NCI-H2196 (cell line): ENCODE measurements around the gene FHAD1.

Experiments used
- DNase-seq: peaks from one replicate; lab custom pipeline; 2025; ENCODE audit not compliant: unreplicated experiment; lab: John Stamatoyannopoulos, UW

FHAD1 gene

GRCh38 chr1:15245593-15246360 is 1.2 kb upstream of the FHAD1 start:
- no peak for DNase-seq

- DNase-seq = no peak
Observed at GRCh38 chr1:15248216-15248615, 1.2 kb downstream of the FHAD1 start.

DNA sequence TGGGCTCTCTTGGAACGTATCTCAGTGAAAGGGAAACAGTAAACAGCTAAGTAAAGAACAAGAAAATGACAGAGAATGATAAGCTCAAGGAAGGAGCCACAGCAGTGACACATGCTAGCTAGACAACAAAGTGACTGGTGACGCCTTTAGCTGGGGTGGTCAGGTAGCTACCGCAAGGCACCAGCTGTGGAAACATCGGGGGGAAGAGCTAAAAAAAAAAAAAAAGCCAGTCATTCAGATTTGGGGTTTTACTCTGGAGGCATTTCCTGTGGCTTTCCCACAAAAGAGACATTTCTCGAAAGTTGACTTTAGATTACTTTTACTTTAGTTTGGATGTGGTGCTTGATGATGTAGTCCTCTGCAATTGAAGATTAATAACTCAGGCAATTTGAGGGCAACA is 2.1 kb downstream of the FHAD1 start:
- DNase-seq = no peak

DNA sequence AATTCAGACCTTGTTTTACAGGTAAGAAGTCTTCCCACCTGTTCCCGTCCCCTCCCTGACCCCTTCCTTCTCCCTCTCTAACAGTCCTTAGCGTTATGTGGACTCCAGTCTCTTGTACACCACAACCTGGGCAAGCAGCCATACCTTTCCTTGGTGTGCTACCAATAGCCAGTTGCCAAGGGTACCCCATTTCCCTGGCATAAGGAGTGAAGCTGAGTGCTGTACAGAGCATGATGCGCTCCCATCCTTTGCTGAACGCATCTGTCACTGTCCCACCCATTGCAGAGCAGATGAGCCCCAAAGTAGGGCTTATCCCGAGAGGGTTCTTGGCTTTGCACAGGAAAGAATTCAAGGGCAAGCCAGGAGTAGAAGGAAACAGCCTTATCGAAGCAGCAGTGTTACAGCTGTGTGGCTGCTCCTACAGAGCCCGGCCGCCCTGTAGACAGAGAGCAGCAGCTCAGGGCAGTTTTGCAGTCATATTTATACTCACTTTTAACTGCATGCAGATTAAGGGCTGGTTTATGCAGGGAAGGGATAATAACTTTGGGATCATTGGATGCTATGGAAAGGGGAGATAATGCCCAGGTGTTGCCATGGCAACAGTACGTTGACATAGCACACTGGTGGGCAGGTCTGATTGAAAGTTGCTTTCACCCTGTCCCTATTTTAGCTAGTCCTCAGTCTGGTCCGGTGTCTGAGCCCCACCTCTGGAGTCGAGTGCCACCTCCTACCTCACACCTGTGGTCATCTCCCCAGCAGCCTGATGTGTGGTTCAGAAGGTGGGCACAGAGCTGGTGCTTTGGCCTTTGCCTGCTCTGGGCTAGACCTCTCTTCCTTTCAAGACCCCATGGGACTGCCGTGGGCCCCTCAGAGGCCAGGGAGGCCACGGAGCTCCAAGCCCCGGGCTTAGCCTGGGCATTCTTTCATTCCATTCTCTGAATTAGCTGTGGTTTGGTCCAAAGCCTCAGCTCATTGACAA is 5.1 kb downstream of the FHAD1 start:
- no peak for DNase-seq

- no peak for DNase-seq
Observed at GRCh38 chr1:15254559-15254958, 7.5 kb downstream of the FHAD1 start.

DNA sequence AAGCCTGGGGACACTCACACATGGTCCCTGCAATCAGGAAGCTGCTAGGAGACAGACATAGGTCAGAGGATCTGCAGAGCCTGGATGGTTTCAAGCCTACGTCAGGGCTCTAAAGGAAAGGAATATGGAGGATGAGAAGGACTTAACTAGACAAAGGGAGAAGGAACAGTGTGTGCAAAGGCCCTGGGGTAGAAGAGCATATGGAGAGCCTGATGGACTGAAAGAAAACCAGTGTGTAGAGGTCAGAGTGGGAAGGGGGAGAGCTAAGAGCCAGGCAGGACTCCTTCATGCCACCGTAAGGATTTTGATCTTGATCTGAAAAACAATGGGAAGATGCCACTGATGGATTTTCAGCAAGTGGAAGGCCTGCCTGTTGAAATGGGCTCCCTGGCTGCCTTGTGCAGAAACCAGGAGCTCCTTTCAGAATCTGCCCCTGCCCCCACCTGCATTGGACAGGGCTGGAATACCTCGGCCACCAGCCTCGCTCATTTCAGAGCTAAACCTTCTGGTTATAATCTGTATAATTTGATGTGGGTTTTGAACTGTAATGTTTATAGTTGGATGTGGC is 8.6 kb downstream of the FHAD1 start:
- DNase-seq = no peak

GRCh38 chr1:15256584-15256983 is 9.6 kb downstream of the FHAD1 start:
- DNase-seq = no peak

- DNase-seq = no peak
Observed at GRCh38 chr1:15257309-15257708, 10.3 kb downstream of the FHAD1 start.

- DNase-seq = no peak
Observed at GRCh38 chr1:15258833-15259621, 12.0 kb downstream of the FHAD1 start.

GRCh38 chr1:15259622-15260007 is 12.6 kb downstream of the FHAD1 start:
- no peak for DNase-seq

DNA sequence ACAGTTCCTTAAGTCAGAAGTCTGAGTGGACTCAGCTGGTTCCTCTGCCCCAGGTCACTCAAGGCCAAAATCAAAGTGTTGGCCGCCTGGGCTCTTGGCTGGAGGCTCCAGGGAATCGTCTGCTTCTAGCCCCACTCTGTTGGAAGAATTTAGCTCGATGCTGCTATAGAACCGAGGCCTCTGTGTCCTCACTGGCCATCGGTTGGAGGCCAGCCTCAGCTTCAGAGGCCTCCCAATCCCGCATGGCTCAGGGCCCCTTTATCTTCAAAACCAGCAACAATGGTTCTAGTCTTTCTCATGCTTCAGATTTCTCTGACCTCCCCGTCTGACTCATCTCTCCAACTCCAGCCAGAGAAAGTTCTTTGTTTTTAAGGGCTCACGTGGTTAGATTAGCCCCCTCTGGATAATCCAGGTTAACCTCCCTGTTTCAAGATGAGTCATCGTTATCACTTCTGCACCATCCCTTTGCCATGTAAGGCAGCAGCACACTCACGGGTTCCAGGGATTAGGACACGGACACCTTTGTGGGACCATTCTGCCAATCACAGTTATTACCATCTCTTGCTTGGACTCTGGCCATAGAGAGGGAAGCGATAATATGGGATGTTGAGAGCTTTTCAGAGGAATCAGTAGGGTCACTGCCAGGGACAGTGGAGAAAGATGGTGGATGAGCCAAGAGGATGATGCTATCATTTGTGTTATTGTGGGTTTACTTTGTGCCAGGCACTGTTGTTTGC is 13.6 kb downstream of the FHAD1 start:
- DNase-seq = no peak

- DNase-seq = no peak
Observed at GRCh38 chr1:15261155-15262002, 14.4 kb downstream of the FHAD1 start.

- no peak for DNase-seq
Observed at GRCh38 chr1:15262003-15262377, 15.0 kb downstream of the FHAD1 start.

DNA sequence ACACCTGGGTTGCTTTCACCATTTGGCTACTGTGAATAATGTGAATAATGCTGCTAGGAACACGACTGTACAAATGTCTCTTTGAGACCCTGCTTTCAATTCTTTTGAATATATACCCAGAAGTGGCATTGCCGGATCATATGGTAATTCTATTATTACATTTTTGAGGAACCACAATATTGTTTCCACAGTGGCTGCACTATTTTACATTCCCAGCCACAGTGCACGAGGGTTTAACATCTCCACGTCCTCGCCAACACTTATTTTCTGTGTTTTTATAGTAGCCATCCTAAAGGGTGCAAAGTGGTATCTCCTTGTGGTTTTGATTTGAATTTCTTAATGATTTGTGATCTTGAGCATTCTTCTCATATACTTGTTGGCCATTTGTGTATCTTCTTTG is 15.7 kb downstream of the FHAD1 start:
- DNase-seq = no peak

DNA sequence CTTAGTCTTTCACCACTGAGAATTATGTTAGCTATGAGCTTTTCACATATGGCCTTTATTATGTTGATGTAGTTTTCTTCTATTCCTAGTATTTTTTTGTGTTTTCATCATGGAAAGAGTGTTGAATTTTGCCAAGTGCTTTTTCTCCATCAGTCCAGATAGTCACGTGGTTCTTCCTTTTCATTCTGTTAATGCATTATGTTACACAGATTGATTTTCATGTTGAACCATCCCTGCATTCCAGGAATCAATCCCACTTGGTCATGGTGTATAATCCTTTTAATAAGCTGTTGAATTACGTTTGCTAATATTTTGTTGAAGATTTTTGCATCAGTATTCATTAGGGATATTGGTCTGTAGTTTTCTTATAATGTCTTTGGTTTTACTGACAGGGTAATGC is 17.7 kb downstream of the FHAD1 start:
- no peak for DNase-seq

- no peak for DNase-seq
Observed at GRCh38 chr1:15271196-15271595, 24.2 kb downstream of the FHAD1 start.

DNA sequence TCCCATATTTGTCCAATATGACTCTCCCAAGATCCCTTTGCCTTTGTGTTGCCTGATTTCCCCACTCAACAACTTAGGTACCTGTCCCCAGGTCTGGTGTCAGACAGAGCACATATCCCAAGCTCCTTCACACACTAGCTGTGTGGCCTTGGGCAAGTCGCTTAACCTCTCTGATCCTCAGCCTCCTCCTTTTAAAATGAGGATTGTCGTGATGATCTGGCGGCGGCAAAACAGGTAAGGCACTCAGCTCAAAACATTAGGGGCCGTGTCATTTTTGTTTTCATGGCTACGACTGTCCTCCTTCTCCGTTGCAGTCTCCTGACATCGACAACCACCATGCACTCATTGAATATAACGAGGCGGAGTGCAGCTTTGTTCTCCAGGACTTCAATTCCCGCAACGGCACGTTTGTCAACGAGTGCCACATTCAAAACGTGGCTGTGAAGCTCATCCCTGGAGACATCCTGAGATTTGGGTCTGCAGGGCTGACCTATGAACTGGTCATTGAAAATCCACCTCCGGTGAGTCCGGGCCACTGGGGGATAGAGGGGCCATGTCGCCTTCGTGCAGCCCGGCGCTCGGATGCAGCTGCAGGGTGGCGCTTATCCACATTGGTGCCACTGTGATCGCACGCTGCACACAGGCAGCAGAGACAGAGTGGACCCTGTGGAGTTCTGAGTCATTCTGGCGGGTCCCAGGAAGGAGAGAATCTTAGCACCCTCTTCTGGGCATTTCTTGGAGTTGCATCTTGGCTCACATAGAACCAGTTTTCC is 25.2 kb downstream of the FHAD1 start:
- DNase-seq = peak; percentile 35

GRCh38 chr1:15272782-15273127 is 25.7 kb downstream of the FHAD1 start:
- DNase-seq = no peak

- DNase-seq = no peak
Observed at GRCh38 chr1:15273274-15273673, 26.3 kb downstream of the FHAD1 start.
